Heart left ventricle (tissue), 16 donors: Measurements from ENCODE around the gene COL6A1. TPM values are rescaled to one million over a fixed set of nuclear protein-coding genes. Genes with fewer than 3 reads are reported as not detected.
A peak's percentile ranks its signal among the peaks of the same experiment; 100 is the strongest.

Experiments
- ATAC-seq, 4 donors: fragments of 200-7000 bp; cut with Tn5 transposase; one replicate each; pipeline ENCODE4 v1.9.1; 2020 to 2022; ENCODE audit warnings: moderate library complexity in 4 of 4, mild to moderate bottlenecking in 3 of 4, moderate number of reproducible peaks in 1 of 4
- DNase-seq, 5 donors: peaks; one replicate each; pipeline ENCODE4 v3.0.0-alpha.2; 2020
- H3K27ac ChIP-seq, 12 donors: fragments of 200-600 bp; sonication (generic) in 4 of 12; one replicate each; pipeline versions ENCODE4 v1.5.0 to v1.8.0; 2016 to 2022; ENCODE audit warnings: mild to moderate bottlenecking in 2 of 12
- H3K27me3 ChIP-seq, 9 donors: fragments of 200-600 bp; sonication (generic) in 2 of 9; one replicate each; pipeline versions ENCODE4 v1.5.1 to v1.8.0; 2016 to 2022; ENCODE audit warnings: mild to moderate bottlenecking in 3 of 9
- H3K36me3 ChIP-seq, 9 donors: fragments of 200-600 bp; sonication (generic) in 2 of 9; one replicate each; pipeline versions ENCODE4 v1.5.0 to v1.8.0; 2018 to 2022; ENCODE audit warnings: mild to moderate bottlenecking in 2 of 9
- H3K4me1 ChIP-seq, 12 donors: fragments of 200-600 bp; sonication (generic) in 4 of 12; one replicate each; pipeline versions ENCODE4 v1.5.0 to v1.8.0; 2016 to 2022; ENCODE audit warnings: mild to moderate bottlenecking in 3 of 12
- H3K4me3 ChIP-seq, 12 donors: fragments of 200-600 bp; sonication (generic) in 4 of 12; one replicate each; pipeline versions ENCODE4 v1.5.0 to v1.8.0; 2017 to 2022; ENCODE audit warnings: mild to moderate bottlenecking in 9 of 12, moderate library complexity in 4 of 12
- H3K9me3 ChIP-seq, 12 donors: fragments of 200-600 bp; sonication (generic) in 4 of 12; one replicate each; pipeline versions ENCODE4 v1.5.0 to v1.8.0; 2016 to 2022; ENCODE audit warnings: mild to moderate bottlenecking in 1 of 12
- POLR2A ChIP-seq, 2 donors: fragments of 450-650 bp; IDR thresholded peaks; one replicate each; pipeline ENCODE4 v1.6.1; 2017; ENCODE audit warnings: antibody characterized with exemption in 2 of 2, mild to moderate bottlenecking in 2 of 2, moderate library complexity in 2 of 2
- WGBS, 4 donors: extraction: QIAGEN DNeasy Blood & Tissue Kit in 2 of 4; methylation state at CpG; one replicate each; pipeline versions ENCODE4 v1.1.5 to v1.1.7; 2013 to 2018; 5-methylcytosine and 5-hydroxymethylcytosine counted together
- intact Hi-C, 10 donors: fragments of 100-400 bp; cut with DNase I; formaldehyde crosslinking; loops; one replicate each; pipeline versions ENCODE4 v1.11.1 to v1.14.2; 2022
- polyA plus RNA-seq, 2 donors: library from polyadenylated mRNA; stranded (reverse); fragments of 200-250 nt; gene quantifications; one replicate each; pipeline ENCODE4 v1.2.3, GENCODE V29; 2013
- total RNA-seq, 9 donors: library from RNA; depleted of rRNA in 2 of 9; stranded (reverse); fragments of >200 nt in 2 of 9; fragmentation: NEBNext Ultra II Directional in 3 of 9; extraction: Animal tissue kit (Norgen Biotek cat#: 25700) in 3 of 9; gene quantifications; one replicate each; pipeline versions ENCODE4 v1.1.0 to v1.2.4, GENCODE V29; 2016 to 2023
- TF ChIP-seq, protein P1 (sequence below), 12 donors: fragments of 200-600 bp; sonication (generic) in 4 of 12; IDR thresholded peaks; one replicate each; pipeline versions ENCODE4 v1.5.0 to v1.8.0; 2018 to 2022; ENCODE audit warnings: antibody characterized with exemption in 12 of 12, mild to moderate bottlenecking in 5 of 12
- donor health status: ischemic (EF 13 %, LVEDD 7.1; RV severe dilation, severe dysfunction).
- donor health status: healthy with polysubstance abuse.
- donor health status: DM: no; HTN: yes; CAD: no.
- donor health status: DM: no; HTN: no; CAD: no.
- donor health status: ischemic (EF 25% LVEDD 6.9; RV normal size, moderate dysfunction).
- donor health status: ischemic (EF 25% LVEDD 5.7; RV mildly dilated, moderate dysfunction).
- donor health status: healthy.
- donor health status: DM: yes; HTN: yes; CAD: no.
- donor health status: ischemic (EF 35%, LVEDD 5.7; RV mildly dilated, moderate dysfunction).
- donor health status: nonischemic (EF 11% LVEDD 7.7; RV severe dilation, severe dysfunction).
- donor health status: DM: yes; HTN: yes; CAD: no.
- donor health status: PGD.
- donor health status: ischemic (EF 29% LVEDD 5.4; RV normal size, mild dysfunction).
- donor health status: nonischemic (EF 23%, LVEDD 6.1; RV moderate dilation, normal function).

Gene COL6A1
- total and polyA plus RNA-seq, 11 donors: 92.4 to 385 (median 149) TPM

DNA sequence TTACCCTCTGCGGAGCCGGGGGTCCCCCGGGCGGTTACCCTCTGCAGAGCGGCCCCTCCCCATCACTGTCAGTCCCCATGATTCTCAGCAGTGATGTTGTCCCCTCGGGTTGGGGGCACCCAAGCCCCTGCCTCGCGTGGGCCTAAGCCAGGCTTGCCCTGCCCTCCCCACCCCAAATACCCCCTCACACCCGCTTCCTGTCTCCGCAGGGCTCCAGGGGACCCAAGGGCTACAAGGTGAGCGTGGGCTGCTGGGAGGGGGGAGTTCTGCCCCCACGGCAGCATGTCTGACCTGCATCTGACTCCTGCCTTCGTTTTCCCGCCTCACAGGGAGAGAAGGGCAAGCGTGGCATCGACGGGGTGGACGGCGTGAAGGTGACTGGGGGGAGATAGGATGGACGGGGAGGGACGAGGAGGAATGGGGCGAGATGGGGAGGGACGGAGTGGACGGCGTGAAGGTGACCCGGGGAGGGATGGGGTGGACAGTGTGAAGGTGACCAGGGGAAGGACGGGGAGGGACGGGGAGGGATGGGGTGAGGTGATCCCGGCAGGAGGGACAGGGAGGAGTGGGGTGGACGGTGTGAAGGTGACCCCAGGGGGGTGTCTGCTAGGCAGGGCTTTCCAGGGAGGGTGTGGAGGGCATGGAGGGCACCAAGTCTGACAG lies 8.6 kb downstream of the COL6A1 start:
- DNase-seq (peak; percentile 10 to 58 (median 25)), ATAC-seq (peak in 1 of 4 donors; percentile 5)
- TF ChIP-seq POLR2A (IDR thresholded peaks at IDR 0.05): no peak
- TF ChIP-seq, protein P1, sequence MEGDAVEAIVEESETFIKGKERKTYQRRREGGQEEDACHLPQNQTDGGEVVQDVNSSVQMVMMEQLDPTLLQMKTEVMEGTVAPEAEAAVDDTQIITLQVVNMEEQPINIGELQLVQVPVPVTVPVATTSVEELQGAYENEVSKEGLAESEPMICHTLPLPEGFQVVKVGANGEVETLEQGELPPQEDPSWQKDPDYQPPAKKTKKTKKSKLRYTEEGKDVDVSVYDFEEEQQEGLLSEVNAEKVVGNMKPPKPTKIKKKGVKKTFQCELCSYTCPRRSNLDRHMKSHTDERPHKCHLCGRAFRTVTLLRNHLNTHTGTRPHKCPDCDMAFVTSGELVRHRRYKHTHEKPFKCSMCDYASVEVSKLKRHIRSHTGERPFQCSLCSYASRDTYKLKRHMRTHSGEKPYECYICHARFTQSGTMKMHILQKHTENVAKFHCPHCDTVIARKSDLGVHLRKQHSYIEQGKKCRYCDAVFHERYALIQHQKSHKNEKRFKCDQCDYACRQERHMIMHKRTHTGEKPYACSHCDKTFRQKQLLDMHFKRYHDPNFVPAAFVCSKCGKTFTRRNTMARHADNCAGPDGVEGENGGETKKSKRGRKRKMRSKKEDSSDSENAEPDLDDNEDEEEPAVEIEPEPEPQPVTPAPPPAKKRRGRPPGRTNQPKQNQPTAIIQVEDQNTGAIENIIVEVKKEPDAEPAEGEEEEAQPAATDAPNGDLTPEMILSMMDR (IDR thresholded peaks at IDR 0.05): no peak
- H3K27me3 ChIP-seq: no peaks in the 10 kb centered on the region
- peaks cover 0 to 88% (median 75%) of the 10 kb centered on the region in 9 donors for H3K36me3 ChIP-seq
- WGBS, 4 donors: 88 to 91% (median 89%) methylated on average over 25 to 30 of the region's 30 CpGs
- H3K4me3 ChIP-seq: no peak overlapping the region
- peaks cover 0 to 32% (median 3%) of the 10 kb centered on the region in 12 donors for H3K4me1 ChIP-seq
- intact Hi-C loops: loop anchor here in 1 of 10 donors (10.0 kb wide), 1 partner anchor 125 kb away; no protein-coding TSS in a partner anchor
- no peaks in the 10 kb centered on the region for H3K9me3 ChIP-seq
- H3K27ac ChIP-seq: peak overlapping the region in 1 of 12 donors; percentile 80

DNA sequence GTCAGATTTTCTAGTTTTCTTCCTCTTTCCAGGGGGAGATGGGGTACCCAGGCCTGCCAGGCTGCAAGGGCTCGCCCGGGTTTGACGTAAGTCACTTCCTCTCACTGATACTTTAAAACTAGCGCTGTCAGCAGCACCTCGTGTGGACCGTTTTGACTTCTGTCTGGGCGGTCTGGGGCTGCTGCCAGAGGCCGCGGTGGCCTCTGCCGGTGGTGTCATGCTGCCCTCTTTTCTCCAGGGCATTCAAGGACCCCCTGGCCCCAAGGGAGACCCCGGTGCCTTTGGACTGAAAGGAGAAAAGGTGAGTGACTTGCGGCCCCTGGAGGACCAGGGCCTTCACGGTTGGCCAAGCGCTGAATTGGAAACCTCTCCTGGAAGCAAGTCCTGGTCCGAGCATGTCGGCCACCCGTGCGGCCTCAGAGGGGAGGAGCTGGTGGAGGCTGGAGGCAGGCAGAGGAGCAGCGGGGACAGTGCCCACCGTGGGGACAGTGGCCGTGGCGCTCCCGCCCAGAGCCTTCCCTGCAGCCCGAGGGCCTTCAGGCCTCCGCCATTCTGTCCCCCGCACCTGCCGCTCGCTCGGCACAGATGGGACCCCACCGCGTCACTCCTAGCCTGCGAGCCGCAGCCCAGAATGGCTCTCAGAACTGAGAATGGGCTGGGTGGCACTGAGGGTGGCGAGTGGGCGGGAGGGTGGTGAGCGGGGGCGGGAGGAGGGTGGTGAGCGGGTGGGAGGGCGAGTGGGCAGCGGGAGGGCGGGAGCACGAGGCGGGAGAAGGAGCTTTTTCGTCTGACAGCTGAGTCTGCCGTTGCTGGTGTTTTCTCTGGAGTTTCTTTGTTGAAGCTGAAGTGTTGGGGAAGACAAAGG lies 9.4 kb downstream of the COL6A1 start:
- TF ChIP-seq, protein P1 (IDR thresholded peaks at IDR 0.05): no peak
- TF ChIP-seq POLR2A (IDR thresholded peaks at IDR 0.05): no peak
- H3K27ac ChIP-seq: peak overlapping the region in 2 of 12 donors; percentile 55 to 80
- H3K9me3 ChIP-seq: no peaks in the 10 kb centered on the region
- DNase-seq: peak; percentile 8 to 59 (median 25)
- 82 to 88% (median 85%) methylated on average over 26 to 45 of the region's 45 CpGs for WGBS, 4 donors
- H3K4me1 ChIP-seq: peaks cover 0 to 32% (median 0%) of the 10 kb centered on the region in 12 donors
- intact Hi-C loops: loop anchor here in 1 of 10 donors (10.0 kb wide), 1 partner anchor 124 kb away; no protein-coding TSS in a partner anchor
- H3K27me3 ChIP-seq: no peaks in the 10 kb centered on the region
- no peak for ATAC-seq
- H3K36me3 ChIP-seq: peaks cover 0 to 88% (median 72%) of the 10 kb centered on the region in 9 donors
- H3K4me3 ChIP-seq: no peak overlapping the region

DNA sequence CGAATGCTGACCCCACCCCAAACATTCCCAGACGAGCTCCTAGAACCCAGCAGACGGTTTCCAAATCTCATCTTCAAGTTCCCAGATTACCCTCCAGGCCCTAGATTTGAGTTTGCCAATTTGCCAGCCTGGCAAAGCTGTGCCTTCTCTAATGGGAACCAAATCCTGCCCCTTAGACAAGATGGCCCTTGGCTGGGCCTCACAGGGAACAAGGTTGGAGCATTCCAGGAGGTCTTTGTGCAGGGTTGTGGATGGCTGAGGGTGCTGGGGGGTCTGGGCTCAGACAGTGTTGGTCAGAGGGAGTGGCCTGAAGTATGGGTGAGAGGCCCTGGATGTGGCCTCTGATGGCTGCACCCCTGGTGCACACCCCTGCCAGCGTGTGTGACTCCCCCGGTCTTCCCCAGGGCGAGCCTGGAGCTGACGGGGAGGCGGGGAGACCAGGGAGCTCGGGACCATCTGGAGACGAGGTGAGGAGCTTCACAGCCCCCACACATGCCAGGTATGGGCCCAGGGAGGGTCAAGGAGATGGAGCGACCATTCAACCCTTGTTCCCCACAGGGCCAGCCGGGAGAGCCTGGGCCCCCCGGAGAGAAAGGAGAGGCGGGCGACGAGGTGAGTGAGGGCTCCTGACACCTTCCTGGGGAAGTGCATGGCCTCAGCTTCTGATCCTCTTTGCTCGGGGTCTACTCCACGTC lies 10.2 kb downstream of the COL6A1 start:
- TF ChIP-seq, protein P1 (IDR thresholded peaks at IDR 0.05): no peak
- TF ChIP-seq POLR2A (IDR thresholded peaks at IDR 0.05): no peak
- Histone ChIP-seq H3K4me3 (no peak overlapping the region), H3K27me3 (no peaks in the 10 kb centered on the region), H3K9me3 (no peaks in the 10 kb centered on the region), H3K4me1 (peaks cover 0 to 28% (median 0%) of the 10 kb centered on the region in 12 donors), H3K27ac (peak overlapping the region in 6 of 12 donors; percentile 42 to 80 (median 62)), H3K36me3 (peaks cover 0 to 87% (median 68%) of the 10 kb centered on the region in 9 donors)
- WGBS, 4 donors: 87 to 93% (median 91%) methylated on average over 16 to 18 of the region's 18 CpGs
- ATAC-seq: no peak
- peak in 3 of 5 donors; percentile 19 to 53 (median 20) for DNase-seq
- intact Hi-C loops: loop anchor here in 1 of 10 donors (10.0 kb wide), 1 partner anchor 123 kb away; no protein-coding TSS in a partner anchor
